SU-DHL-6 (cell line): ENCODE data around the gene SH3BGRL.

Source experiments
- EZH2phosphoT487 ChIP-seq: fragments of 200-600 bp; sonication (generic), shearing (Covaris generic); conservative IDR thresholded peaks from 2 replicates; pipeline ENCODE4 v1.6.1; 2018; ENCODE audit warnings: mild to moderate bottlenecking, antibody characterized with exemption, low read length, moderate library complexity, mixed read lengths
- TF ChIP-seq, protein P1 (sequence below): fragments of 200-600 bp; sonication (generic); IDR thresholded peaks from one replicate; pipeline ENCODE4 v1.5.1; 2017; ENCODE audit warnings: antibody characterized with exemption, mild to moderate bottlenecking, low read length, moderate library complexity; ENCODE audit not compliant: insufficient read depth, poor library complexity, severe bottlenecking

DNA sequence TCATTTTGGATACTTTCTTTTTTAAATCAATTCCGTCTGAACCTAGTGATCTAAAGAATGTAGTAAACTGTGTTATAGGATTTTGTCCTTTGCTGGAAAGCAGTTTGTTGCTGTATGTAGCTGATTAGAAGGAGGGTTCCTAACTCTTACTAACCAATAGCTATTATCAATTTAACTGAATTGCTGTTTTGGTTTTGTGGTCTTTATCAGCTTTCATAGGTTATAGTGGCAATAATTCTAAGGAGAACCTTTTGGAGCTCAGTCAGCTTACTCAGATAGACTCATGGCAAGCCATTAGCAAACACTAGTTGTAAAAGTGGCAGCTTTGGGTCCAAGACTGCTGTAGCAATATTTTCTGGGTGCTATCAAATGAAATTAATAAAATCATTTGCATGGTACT is 29.6 kb downstream of the SH3BGRL start:
- TF ChIP-seq, protein P1, sequence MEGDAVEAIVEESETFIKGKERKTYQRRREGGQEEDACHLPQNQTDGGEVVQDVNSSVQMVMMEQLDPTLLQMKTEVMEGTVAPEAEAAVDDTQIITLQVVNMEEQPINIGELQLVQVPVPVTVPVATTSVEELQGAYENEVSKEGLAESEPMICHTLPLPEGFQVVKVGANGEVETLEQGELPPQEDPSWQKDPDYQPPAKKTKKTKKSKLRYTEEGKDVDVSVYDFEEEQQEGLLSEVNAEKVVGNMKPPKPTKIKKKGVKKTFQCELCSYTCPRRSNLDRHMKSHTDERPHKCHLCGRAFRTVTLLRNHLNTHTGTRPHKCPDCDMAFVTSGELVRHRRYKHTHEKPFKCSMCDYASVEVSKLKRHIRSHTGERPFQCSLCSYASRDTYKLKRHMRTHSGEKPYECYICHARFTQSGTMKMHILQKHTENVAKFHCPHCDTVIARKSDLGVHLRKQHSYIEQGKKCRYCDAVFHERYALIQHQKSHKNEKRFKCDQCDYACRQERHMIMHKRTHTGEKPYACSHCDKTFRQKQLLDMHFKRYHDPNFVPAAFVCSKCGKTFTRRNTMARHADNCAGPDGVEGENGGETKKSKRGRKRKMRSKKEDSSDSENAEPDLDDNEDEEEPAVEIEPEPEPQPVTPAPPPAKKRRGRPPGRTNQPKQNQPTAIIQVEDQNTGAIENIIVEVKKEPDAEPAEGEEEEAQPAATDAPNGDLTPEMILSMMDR = no peak
- TF ChIP-seq EZH2phosphoT487 = no peak
